ENCODE data around the gene PLCH2. TPM values are rescaled to one million over a fixed set of nuclear protein-coding genes. Genes with fewer than 3 reads are reported as not detected.

The PLCH2 gene
- total RNA-seq, 1 donor from 2014 or later = 61.4 TPM

GRCh38 chr1:2504225-2504948, 28.3 kb downstream of the PLCH2 start:
- peaks cover 2% of the 10 kb centered on the region for H3K9me3 Mint-ChIP-seq (ENCODE audit: unreplicated experiment)
- H3K27me3 Mint-ChIP-seq (ENCODE audit: unreplicated experiment) = peaks cover 3% of the 10 kb centered on the region
- no peaks in the 10 kb centered on the region for H3K4me1 Mint-ChIP-seq (ENCODE audit: low read depth, unreplicated experiment)
- no peaks in the 10 kb centered on the region for H3K36me3 Mint-ChIP-seq (ENCODE audit: unreplicated experiment)
- DNase-seq = no peak
- no peak overlapping the region for H3K4me3 Mint-ChIP-seq (ENCODE audit: unreplicated experiment)
- H3K27ac Mint-ChIP-seq (ENCODE audit: unreplicated experiment) = no peak overlapping the region
- TF ChIP-seq CTCF (IDR thresholded peaks at IDR 0.05; ENCODE audit: partially characterized antibody, unreplicated experiment) = no peak

GRCh38 chr1:2504949-2505272, 28.8 kb downstream of the PLCH2 start:
- Mint-ChIP-seq H3K4me3 (ENCODE audit: unreplicated experiment) (no peak overlapping the region), H3K27me3 (ENCODE audit: unreplicated experiment) (peaks cover 3% of the 10 kb centered on the region), H3K9me3 (ENCODE audit: unreplicated experiment) (peaks cover 2% of the 10 kb centered on the region), H3K27ac (ENCODE audit: unreplicated experiment) (no peak overlapping the region), H3K36me3 (ENCODE audit: unreplicated experiment) (no peaks in the 10 kb centered on the region), H3K4me1 (ENCODE audit: low read depth, unreplicated experiment) (no peaks in the 10 kb centered on the region)
- no peak for DNase-seq
- TF ChIP-seq CTCF (IDR thresholded peaks at IDR 0.05; ENCODE audit: partially characterized antibody, unreplicated experiment) = no peak

GRCh38 chr1:2505461-2505994, 29.4 kb downstream of the PLCH2 start:
- H3K36me3 Mint-ChIP-seq (ENCODE audit: unreplicated experiment) = no peaks in the 10 kb centered on the region
- H3K9me3 Mint-ChIP-seq (ENCODE audit: unreplicated experiment) = peaks cover 2% of the 10 kb centered on the region
- H3K27ac Mint-ChIP-seq (ENCODE audit: unreplicated experiment) = no peak overlapping the region
- H3K27me3 Mint-ChIP-seq (ENCODE audit: unreplicated experiment) = peaks cover 3% of the 10 kb centered on the region
- no peak for TF ChIP-seq CTCF (IDR thresholded peaks at IDR 0.05; ENCODE audit: partially characterized antibody, unreplicated experiment)
- no peaks in the 10 kb centered on the region for H3K4me1 Mint-ChIP-seq (ENCODE audit: low read depth, unreplicated experiment)
- no peak overlapping the region for H3K4me3 Mint-ChIP-seq (ENCODE audit: unreplicated experiment)
- DNase-seq = no peak

GRCh38 chr1:2506007-2506860, 30.1 kb downstream of the PLCH2 start:
- Mint-ChIP-seq H3K4me3 (ENCODE audit: unreplicated experiment) (no peak overlapping the region), H3K27ac (ENCODE audit: unreplicated experiment) (no peak overlapping the region), H3K9me3 (ENCODE audit: unreplicated experiment) (peaks cover 2% of the 10 kb centered on the region), H3K27me3 (ENCODE audit: unreplicated experiment) (peaks cover 3% of the 10 kb centered on the region), H3K36me3 (ENCODE audit: unreplicated experiment) (no peaks in the 10 kb centered on the region), H3K4me1 (ENCODE audit: low read depth, unreplicated experiment) (no peaks in the 10 kb centered on the region)
- no peak for DNase-seq
- no peak for TF ChIP-seq CTCF (IDR thresholded peaks at IDR 0.05; ENCODE audit: partially characterized antibody, unreplicated experiment)
